ENCODE measurements around the gene MYH13. TPM values are rescaled to one million over a fixed set of nuclear protein-coding genes. Genes with fewer than 3 reads are reported as not detected.
A peak's percentile ranks its signal among the peaks of the same experiment; 100 is the strongest.

Gene MYH13
- total RNA-seq, 1 experiment from 2014 or later, result not detected

- no peak overlapping the region for H3K27ac ChIP-seq (ENCODE audit: low read depth, low read length, poor library complexity, severe bottlenecking)
- CTCF ChIA-PET, result interaction anchor here (0.6 kb wide), 1 partner anchor 79 kb away, joined by 6 read pairs; no protein-coding TSS in a partner anchor
- H3K4me1 ChIP-seq (ENCODE audit: insufficient read depth, low read length, poor library complexity, severe bottlenecking), result peaks cover 6% of the 10 kb centered on the region
- no peaks in the 10 kb centered on the region for H3K9me3 ChIP-seq (ENCODE audit: low read depth, low read length, poor library complexity, severe bottlenecking)
- DNase-seq (ENCODE audit: low spot score), result peak; percentile 73
- no peaks in the 10 kb centered on the region for H3K36me3 ChIP-seq (ENCODE audit: insufficient read depth, low read length, poor library complexity, severe bottlenecking)
- POLR2A ChIA-PET (ENCODE audit: low non-redundant PET), result no interaction called here
- BruUV-seq (replicated peaks), result no TSS peak
- intact Hi-C loops (cut with micrococcal nuclease; ENCODE audit: unreplicated experiment), result no loop called here
- TF ChIP-seq EZH2 (IDR thresholded peaks at IDR 0.05; ENCODE audit: borderline replicate concordance, low read depth, low read length, poor library complexity, severe bottlenecking) (no peak), CTCF (conservative IDR thresholded peaks at IDR 0.05; ENCODE audit: low read depth, low read length) (peak; percentile 36; the same call in 1 of the 2 replicates)
- no peaks in the 10 kb centered on the region for H3K27me3 ChIP-seq (replicated peaks; ENCODE audit: insufficient read depth, low read depth, low read length, poor library complexity)
- H3K4me3 ChIP-seq (ENCODE audit: low read depth, low read length, poor library complexity, severe bottlenecking), result no peak overlapping the region
These were observed 11.4 kb upstream of the MYH13 start for GRCh38 chr17:10384175-10384574.

- Histone ChIP-seq H3K27me3 (replicated peaks; ENCODE audit: insufficient read depth, low read depth, low read length, poor library complexity) (no peaks in the 10 kb centered on the region), H3K4me1 (ENCODE audit: insufficient read depth, low read length, poor library complexity, severe bottlenecking) (peaks cover 6% of the 10 kb centered on the region), H3K9me3 (ENCODE audit: low read depth, low read length, poor library complexity, severe bottlenecking) (no peaks in the 10 kb centered on the region), H3K36me3 (ENCODE audit: insufficient read depth, low read length, poor library complexity, severe bottlenecking) (no peaks in the 10 kb centered on the region), H3K27ac (ENCODE audit: low read depth, low read length, poor library complexity, severe bottlenecking) (no peak overlapping the region), H3K4me3 (ENCODE audit: low read depth, low read length, poor library complexity, severe bottlenecking) (no peak overlapping the region)
- peak; percentile 59 for DNase-seq (ENCODE audit: low spot score)
- CTCF ChIA-PET, result no interaction called here
- no peak for TF ChIP-seq EZH2 (IDR thresholded peaks at IDR 0.05; ENCODE audit: borderline replicate concordance, low read depth, low read length, poor library complexity, severe bottlenecking)
- no peak for TF ChIP-seq CTCF (conservative IDR thresholded peaks at IDR 0.05; ENCODE audit: low read depth, low read length)
- BruUV-seq (replicated peaks), result no TSS peak
- intact Hi-C loops (cut with micrococcal nuclease; ENCODE audit: unreplicated experiment), result no loop called here
- POLR2A ChIA-PET (ENCODE audit: low non-redundant PET), result no interaction called here
These were observed 8.0 kb upstream of the MYH13 start for GRCh38 chr17:10380631-10381408.

GRCh38 chr17:10370016-10370608 is 2.7 kb downstream of the MYH13 start:
- ChIA-PET CTCF (no interaction called here), POLR2A (ENCODE audit: low non-redundant PET) (no interaction called here)
- TF ChIP-seq CTCF (conservative IDR thresholded peaks at IDR 0.05; ENCODE audit: low read depth, low read length) (no peak), EZH2 (IDR thresholded peaks at IDR 0.05; ENCODE audit: borderline replicate concordance, low read depth, low read length, poor library complexity, severe bottlenecking) (no peak)
- Histone ChIP-seq H3K27me3 (replicated peaks; ENCODE audit: insufficient read depth, low read depth, low read length, poor library complexity) (no peaks in the 10 kb centered on the region), H3K9me3 (ENCODE audit: low read depth, low read length, poor library complexity, severe bottlenecking) (no peaks in the 10 kb centered on the region), H3K27ac (ENCODE audit: low read depth, low read length, poor library complexity, severe bottlenecking) (no peak overlapping the region), H3K4me1 (ENCODE audit: insufficient read depth, low read length, poor library complexity, severe bottlenecking) (no peaks in the 10 kb centered on the region), H3K4me3 (ENCODE audit: low read depth, low read length, poor library complexity, severe bottlenecking) (no peak overlapping the region), H3K36me3 (ENCODE audit: insufficient read depth, low read length, poor library complexity, severe bottlenecking) (no peaks in the 10 kb centered on the region)
- no TSS peak for BruUV-seq (replicated peaks)
- intact Hi-C loops (cut with micrococcal nuclease; ENCODE audit: unreplicated experiment), result no loop called here
- DNase-seq (ENCODE audit: low spot score), result no peak

Measured in A673 (cell line).